Chondrocyte (in vitro differentiated cells): ENCODE measurements around the gene LTV1. TPM values are rescaled to one million over a fixed set of nuclear protein-coding genes. Genes with fewer than 3 reads are reported as not detected.

ENCODE experiments used
- DNase-seq: peaks from one replicate; pipeline ENCODE4 v3.0.0; 2021; ENCODE audit warnings: mixed read lengths, low spot score
- H3K27ac Mint-ChIP-seq: one replicate; pipeline ENCODE4 v1.8.0; 2021; ENCODE audit warnings: mild to moderate bottlenecking, moderate library complexity, mixed read lengths; ENCODE audit not compliant: unreplicated experiment
- H3K27me3 Mint-ChIP-seq: 2 replicates; pipeline ENCODE4 v1.8.0; 2021; ENCODE audit warnings: low read depth, mixed read lengths
- H3K36me3 Mint-ChIP-seq: 2 replicates; pipeline ENCODE4 v1.8.0; 2021; ENCODE audit warnings: low read depth, mixed read lengths
- H3K4me1 Mint-ChIP-seq: 2 replicates; pipeline ENCODE4 v1.8.0; 2021; ENCODE audit warnings: low read depth, mild to moderate bottlenecking, mixed read lengths
- H3K4me3 Mint-ChIP-seq: one replicate; pipeline ENCODE4 v1.8.0; 2021; ENCODE audit warnings: mild to moderate bottlenecking, moderate library complexity, mixed read lengths; ENCODE audit not compliant: unreplicated experiment
- H3K9me3 Mint-ChIP-seq: 2 replicates; pipeline ENCODE4 v1.8.0; 2021; ENCODE audit warnings: low read depth, mixed read lengths
- CTCF ChIP-seq: fragments of 200-600 bp; sonication (generic); IDR thresholded peaks from 2 replicates; pipeline ENCODE4 v1.5.0; 2021; ENCODE audit warnings: antibody characterized with exemption, mild to moderate bottlenecking, moderate library complexity
- total RNA-seq: library from RNA; stranded (reverse); gene quantifications from 3 replicates; pipeline ENCODE4 v1.2.1, GENCODE V29; 2021

The LTV1 gene
- total RNA-seq, 1 donor from 2014 or later, result 15.0 TPM

GRCh38 chr6:143817621-143818020 is 25.5 kb upstream of the LTV1 start:
- Mint-ChIP-seq H3K9me3 (no peaks in the 10 kb centered on the region), H3K4me3 (no peak overlapping the region), H3K4me1 (peaks cover 6% of the 10 kb centered on the region), H3K27me3 (no peaks in the 10 kb centered on the region), H3K27ac (no peak overlapping the region), H3K36me3 (peaks cover 12% of the 10 kb centered on the region)
- TF ChIP-seq CTCF, result no peak
- no peak for DNase-seq

GRCh38 chr6:143821359-143821758 is 21.8 kb upstream of the LTV1 start:
- no peak for DNase-seq
- Mint-ChIP-seq H3K27ac (no peak overlapping the region), H3K4me3 (no peak overlapping the region), H3K4me1 (peaks cover 27% of the 10 kb centered on the region), H3K9me3 (no peaks in the 10 kb centered on the region), H3K27me3 (no peaks in the 10 kb centered on the region), H3K36me3 (peaks cover 17% of the 10 kb centered on the region)
- no peak for TF ChIP-seq CTCF

GRCh38 chr6:143822584-143823024 is 20.5 kb upstream of the LTV1 start:
- H3K4me1 Mint-ChIP-seq, result peaks cover 27% of the 10 kb centered on the region
- DNase-seq, result no peak
- H3K36me3 Mint-ChIP-seq, result peaks cover 13% of the 10 kb centered on the region
- peak overlapping the region; percentile 46 for H3K27ac Mint-ChIP-seq
- H3K27me3 Mint-ChIP-seq, result no peaks in the 10 kb centered on the region
- no peak for TF ChIP-seq CTCF
- H3K4me3 Mint-ChIP-seq, result no peak overlapping the region
- H3K9me3 Mint-ChIP-seq, result no peaks in the 10 kb centered on the region

- no peaks in the 10 kb centered on the region for H3K9me3 Mint-ChIP-seq
- H3K27me3 Mint-ChIP-seq, result no peaks in the 10 kb centered on the region
- no peak for TF ChIP-seq CTCF
- H3K27ac Mint-ChIP-seq, result peak overlapping the region; percentile 34
- peaks cover 12% of the 10 kb centered on the region for H3K36me3 Mint-ChIP-seq
- DNase-seq, result no peak
- H3K4me1 Mint-ChIP-seq, result peaks cover 27% of the 10 kb centered on the region
- no peak overlapping the region for H3K4me3 Mint-ChIP-seq
These were observed 19.6 kb upstream of the LTV1 start for GRCh38 chr6:143823548-143823947.

- peaks cover 12% of the 10 kb centered on the region for H3K4me1 Mint-ChIP-seq
- H3K27ac Mint-ChIP-seq, result no peak overlapping the region
- no peak for DNase-seq
- H3K9me3 Mint-ChIP-seq, result no peaks in the 10 kb centered on the region
- no peak for TF ChIP-seq CTCF
- peaks cover 11% of the 10 kb centered on the region for H3K36me3 Mint-ChIP-seq
- no peak overlapping the region for H3K4me3 Mint-ChIP-seq
- no peaks in the 10 kb centered on the region for H3K27me3 Mint-ChIP-seq
These were observed 14.6 kb upstream of the LTV1 start for GRCh38 chr6:143828572-143828971.
